Astrocyte of the cerebellum (primary cell): ENCODE data around the gene VTI1A.

ENCODE experiments used
- DNase-seq: peaks from one replicate; pipeline ENCODE4 v3.0.0-alpha.2; 2011; ENCODE audit warnings: low read depth
- H3K4me3 ChIP-seq: 2 replicates; pipeline ENCODE4 v1.5.1; 2011; ENCODE audit warnings: mild to moderate bottlenecking, low read depth, low read length, moderate library complexity
- in situ Hi-C: cut with HindIII; loops from 2 replicates; pipeline ENCODE4 v1.10.0; 2017; ENCODE audit warnings: low sequenced_read_pairs
- TF ChIP-seq, protein P1 (sequence below): IDR thresholded peaks from 2 replicates; pipeline ENCODE4 v1.5.1; 2012; ENCODE audit warnings: low read length, low read depth, moderate library complexity, mild to moderate bottlenecking; ENCODE audit errors: missing control alignments

The VTI1A gene

DNA sequence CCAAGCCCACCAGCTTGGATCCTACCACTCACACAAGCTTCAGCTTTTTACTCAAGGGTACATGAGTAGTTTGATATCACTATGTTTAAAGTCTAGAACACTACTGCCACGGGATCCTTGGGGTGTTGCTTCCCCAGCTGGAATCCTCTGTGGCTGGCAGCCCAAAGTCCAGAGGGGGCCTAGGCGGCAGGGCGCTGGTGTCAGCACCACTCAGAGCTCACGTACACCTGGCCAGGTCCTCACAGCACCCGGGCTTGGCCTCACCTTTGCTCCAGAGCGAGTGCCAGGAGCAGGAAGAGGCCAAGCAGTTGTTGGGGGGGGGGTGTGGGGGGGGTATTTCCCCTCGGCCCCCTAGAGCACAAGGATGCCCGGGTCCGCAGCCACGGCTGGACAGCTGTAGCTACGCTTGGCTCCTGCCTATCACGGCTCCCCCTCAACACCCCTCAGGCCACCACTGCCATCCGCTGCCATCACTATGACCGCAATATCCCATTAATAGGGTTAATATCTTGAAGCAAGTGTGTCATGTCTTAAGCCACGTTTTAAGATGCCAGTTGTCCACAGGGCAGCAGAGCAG is 17.3 kb upstream of the VTI1A start:
- H3K4me3 ChIP-seq: no peak overlapping the region
- TF ChIP-seq, protein P1, sequence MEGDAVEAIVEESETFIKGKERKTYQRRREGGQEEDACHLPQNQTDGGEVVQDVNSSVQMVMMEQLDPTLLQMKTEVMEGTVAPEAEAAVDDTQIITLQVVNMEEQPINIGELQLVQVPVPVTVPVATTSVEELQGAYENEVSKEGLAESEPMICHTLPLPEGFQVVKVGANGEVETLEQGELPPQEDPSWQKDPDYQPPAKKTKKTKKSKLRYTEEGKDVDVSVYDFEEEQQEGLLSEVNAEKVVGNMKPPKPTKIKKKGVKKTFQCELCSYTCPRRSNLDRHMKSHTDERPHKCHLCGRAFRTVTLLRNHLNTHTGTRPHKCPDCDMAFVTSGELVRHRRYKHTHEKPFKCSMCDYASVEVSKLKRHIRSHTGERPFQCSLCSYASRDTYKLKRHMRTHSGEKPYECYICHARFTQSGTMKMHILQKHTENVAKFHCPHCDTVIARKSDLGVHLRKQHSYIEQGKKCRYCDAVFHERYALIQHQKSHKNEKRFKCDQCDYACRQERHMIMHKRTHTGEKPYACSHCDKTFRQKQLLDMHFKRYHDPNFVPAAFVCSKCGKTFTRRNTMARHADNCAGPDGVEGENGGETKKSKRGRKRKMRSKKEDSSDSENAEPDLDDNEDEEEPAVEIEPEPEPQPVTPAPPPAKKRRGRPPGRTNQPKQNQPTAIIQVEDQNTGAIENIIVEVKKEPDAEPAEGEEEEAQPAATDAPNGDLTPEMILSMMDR: no peak
- no peak for DNase-seq
- in situ Hi-C loops: no loop called here

GRCh38 chr10:112433136-112433535 is 13.9 kb upstream of the VTI1A start:
- no peak overlapping the region for H3K4me3 ChIP-seq
- in situ Hi-C loops: no loop called here
- no peak for DNase-seq
- TF ChIP-seq, protein P1: no peak

GRCh38 chr10:112434988-112435619 is 11.9 kb upstream of the VTI1A start:
- in situ Hi-C loops: no loop called here
- TF ChIP-seq, protein P1: no peak
- peak; percentile 24 for DNase-seq
- no peak overlapping the region for H3K4me3 ChIP-seq

GRCh38 chr10:112438356-112438755 is 8.7 kb upstream of the VTI1A start:
- in situ Hi-C loops: no loop called here
- H3K4me3 ChIP-seq: no peak overlapping the region
- no peak for DNase-seq
- TF ChIP-seq, protein P1: no peak

- no peak for DNase-seq
- H3K4me3 ChIP-seq: no peak overlapping the region
- TF ChIP-seq, protein P1: no peak
- in situ Hi-C loops: no loop called here
These were observed 5.5 kb upstream of the VTI1A start for GRCh38 chr10:112441520-112441919.

DNA sequence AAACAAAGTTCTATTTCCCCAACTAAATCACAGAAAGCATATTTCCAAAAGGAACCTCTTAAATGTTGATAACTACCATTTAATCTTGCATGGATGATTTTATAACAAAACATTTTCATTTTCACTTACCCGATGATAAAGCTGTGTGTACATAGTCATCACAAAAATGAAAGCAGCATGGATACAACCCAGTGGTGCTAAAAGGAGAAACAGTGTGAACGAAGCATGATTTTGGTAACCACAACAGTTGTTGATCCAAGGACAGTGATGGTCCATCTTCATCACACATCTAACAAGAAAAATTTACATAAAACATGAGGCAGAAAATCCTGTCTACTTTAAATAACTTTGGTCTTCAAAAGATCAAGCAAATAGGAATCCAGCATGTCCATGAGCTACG is 5.0 kb upstream of the VTI1A start:
- DNase-seq: no peak
- TF ChIP-seq, protein P1: no peak
- no peak overlapping the region for H3K4me3 ChIP-seq
- in situ Hi-C loops: no loop called here
